Measurements from ENCODE around the gene TCF20. TPM values are rescaled to one million over a fixed set of nuclear protein-coding genes. Genes with fewer than 3 reads are reported as not detected.

The TCF20 gene
- 10 to 100 TPM; 14.4 to 51.7 (median 27.3) TPM for total RNA-seq

DNA sequence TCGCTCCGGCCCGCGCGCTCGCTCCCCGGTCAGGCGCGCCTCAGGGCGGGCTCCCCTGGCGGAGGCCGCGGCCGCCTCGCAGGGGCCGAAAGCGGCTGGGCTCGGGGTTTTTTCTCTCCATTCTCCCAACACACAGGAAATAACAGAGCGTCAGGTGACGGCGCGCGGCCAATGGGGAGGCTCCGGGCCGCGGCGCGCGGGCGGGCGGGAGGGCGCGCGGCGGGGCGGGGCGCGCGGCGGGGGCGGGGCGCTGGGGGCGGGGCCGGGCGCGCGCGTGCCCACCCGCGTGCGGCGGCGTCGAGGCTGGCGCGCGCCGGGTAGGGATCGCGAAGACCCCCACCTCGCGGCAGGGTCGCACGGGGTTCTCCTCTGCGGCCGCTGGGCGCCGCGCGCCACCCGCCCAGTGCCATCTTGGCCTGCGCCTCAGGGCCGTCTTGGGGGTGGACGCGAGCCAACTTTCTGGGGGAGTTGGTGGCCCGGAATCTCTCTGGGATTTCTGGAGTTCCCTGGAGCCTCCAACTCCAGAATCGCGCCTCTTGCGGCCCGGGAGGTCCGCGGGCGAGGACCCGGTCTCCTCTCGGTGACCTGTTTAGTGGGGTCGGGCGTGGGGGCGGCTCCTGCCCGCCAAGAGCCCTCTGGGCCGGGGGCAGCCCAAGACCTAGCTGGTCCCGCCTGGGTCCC is at the start of gene TCF20:
Gene TCF20 (minus strand): TSS at position 144 of the 681 bp plus-strand sequence. CDS start 55,348 bp downstream, outside the sequence.
- peak; percentile 73 to 74 for DNase-seq
- intact Hi-C loops (cut with DNase I; ENCODE audit: low total_unique reads), result no loop called here
- Histone ChIP-seq H3K27me3 (no peaks in the 10 kb centered on the region), H3K27ac (peak within 1 kb of the TSS; percentile 79 to 84), H3K9me3 (no peaks in the 10 kb centered on the region), H3K4me3 (peak within 1 kb of the TSS; percentile 81 to 89), H3K36me3 (no peaks in the 10 kb centered on the region), H3K4me1 (no peaks in the 10 kb centered on the region)
- TF ChIP-seq, protein P1, sequence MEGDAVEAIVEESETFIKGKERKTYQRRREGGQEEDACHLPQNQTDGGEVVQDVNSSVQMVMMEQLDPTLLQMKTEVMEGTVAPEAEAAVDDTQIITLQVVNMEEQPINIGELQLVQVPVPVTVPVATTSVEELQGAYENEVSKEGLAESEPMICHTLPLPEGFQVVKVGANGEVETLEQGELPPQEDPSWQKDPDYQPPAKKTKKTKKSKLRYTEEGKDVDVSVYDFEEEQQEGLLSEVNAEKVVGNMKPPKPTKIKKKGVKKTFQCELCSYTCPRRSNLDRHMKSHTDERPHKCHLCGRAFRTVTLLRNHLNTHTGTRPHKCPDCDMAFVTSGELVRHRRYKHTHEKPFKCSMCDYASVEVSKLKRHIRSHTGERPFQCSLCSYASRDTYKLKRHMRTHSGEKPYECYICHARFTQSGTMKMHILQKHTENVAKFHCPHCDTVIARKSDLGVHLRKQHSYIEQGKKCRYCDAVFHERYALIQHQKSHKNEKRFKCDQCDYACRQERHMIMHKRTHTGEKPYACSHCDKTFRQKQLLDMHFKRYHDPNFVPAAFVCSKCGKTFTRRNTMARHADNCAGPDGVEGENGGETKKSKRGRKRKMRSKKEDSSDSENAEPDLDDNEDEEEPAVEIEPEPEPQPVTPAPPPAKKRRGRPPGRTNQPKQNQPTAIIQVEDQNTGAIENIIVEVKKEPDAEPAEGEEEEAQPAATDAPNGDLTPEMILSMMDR (IDR thresholded peaks at IDR 0.05), result no peak
- TF ChIP-seq POLR2A (IDR thresholded peaks at IDR 0.05), result no peak

DNA sequence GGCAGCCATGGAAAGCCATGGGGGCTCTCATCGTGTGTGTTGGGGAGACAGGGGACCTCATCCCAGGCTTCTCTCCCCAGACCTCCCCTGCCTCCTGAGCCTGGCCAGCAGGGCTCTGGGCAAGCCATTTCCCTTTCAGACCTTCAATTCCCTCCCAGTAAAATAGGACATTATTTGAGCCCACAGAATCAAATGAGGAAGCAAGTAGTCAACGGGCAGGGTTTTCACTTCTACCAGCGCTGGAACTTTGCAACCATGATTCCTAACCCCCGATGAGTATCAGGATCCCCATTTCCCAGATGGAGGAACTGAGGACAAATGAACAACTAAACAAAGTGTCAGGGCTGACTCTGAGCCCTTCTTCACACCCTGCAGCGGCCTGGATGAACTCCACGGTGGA is 48.9 kb upstream of the TCF20 start:
- Histone ChIP-seq H3K9me3 (no peaks in the 10 kb centered on the region), H3K36me3 (no peaks in the 10 kb centered on the region), H3K27me3 (no peaks in the 10 kb centered on the region), H3K4me1 (peaks cover 0 to 15% of the 10 kb centered on the region in 2 donors), H3K4me3 (no peak overlapping the region), H3K27ac (no peak overlapping the region)
- TF ChIP-seq POLR2A (IDR thresholded peaks at IDR 0.05), result no peak
- TF ChIP-seq, protein P1 (IDR thresholded peaks at IDR 0.05), result no peak
- no peak for DNase-seq
- intact Hi-C loops (cut with DNase I; ENCODE audit: low total_unique reads), result no loop called here

DNA sequence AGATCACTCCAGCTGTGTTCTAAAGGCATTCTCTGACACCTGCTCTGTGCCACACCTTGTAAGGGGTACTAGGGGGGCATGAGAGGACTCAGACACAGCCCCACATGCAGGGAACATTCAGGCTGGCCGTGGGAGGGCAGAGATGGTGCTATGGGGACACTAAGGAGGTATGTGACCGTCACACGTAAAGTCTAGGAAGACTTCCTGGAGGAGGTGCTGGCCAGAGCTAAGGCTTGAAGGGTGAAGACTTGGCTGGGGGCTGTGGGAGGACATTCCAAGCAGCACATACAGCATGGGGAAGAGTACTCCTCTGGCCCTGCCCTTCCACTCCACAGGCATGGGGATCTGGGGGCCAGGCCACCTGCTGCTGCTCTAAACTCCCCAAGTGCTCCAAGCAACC is 48.5 kb upstream of the TCF20 start:
- TF ChIP-seq, protein P1 (IDR thresholded peaks at IDR 0.05), result no peak
- no peak for TF ChIP-seq POLR2A (IDR thresholded peaks at IDR 0.05)
- H3K27ac ChIP-seq, result no peak overlapping the region
- no peaks in the 10 kb centered on the region for H3K36me3 ChIP-seq
- peaks cover 0 to 19% of the 10 kb centered on the region in 2 donors for H3K4me1 ChIP-seq
- no peaks in the 10 kb centered on the region for H3K27me3 ChIP-seq
- no peaks in the 10 kb centered on the region for H3K9me3 ChIP-seq
- H3K4me3 ChIP-seq, result no peak overlapping the region
- no peak for DNase-seq
- intact Hi-C loops (cut with DNase I; ENCODE audit: low total_unique reads), result no loop called here

DNA sequence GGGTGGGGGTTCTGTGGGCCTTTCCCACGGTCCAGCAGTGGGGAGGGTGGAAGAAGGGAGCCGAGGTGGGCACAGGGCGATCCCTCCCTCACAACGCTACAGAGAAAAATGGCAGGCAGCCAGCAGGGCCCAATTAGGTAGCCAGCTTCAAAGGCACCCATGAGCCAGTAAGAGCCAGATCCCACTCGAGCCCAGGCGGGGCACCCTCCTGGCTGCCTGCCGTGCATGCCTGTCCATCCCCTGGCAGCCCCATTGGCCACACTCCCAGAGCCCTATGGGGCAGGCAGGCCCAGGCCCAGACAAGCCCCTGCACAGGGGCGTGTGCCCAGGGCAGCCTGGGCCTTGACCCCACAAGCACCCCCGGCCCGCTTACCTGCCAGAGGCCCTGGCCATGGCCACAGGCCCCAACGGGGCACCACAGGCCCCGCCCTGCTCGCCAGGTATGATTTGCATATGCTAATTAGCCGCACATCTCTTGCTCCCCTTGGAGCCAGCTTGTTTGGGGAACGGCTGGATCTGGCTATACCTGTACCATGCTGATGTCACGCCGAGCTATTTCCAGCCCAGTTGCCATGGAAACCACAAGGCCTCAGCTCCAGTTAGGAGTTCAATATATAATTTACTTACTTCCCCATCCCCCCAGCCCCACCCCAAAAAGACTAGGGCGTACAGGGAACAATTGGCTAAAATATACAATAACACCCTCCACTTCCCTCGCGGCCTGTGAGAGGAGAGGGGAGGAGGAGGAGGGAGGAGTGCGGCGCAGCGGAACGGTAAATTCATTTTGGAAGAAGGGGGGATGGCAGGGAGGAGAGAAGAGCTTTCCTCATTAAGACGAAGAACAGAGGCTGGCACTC is 47.5 kb upstream of the TCF20 start:
- H3K36me3 ChIP-seq, result no peaks in the 10 kb centered on the region
- DNase-seq, result peak; percentile 42 to 43
- TF ChIP-seq, protein P1 (IDR thresholded peaks at IDR 0.05), result no peak
- no peak for TF ChIP-seq POLR2A (IDR thresholded peaks at IDR 0.05)
- no peaks in the 10 kb centered on the region for H3K9me3 ChIP-seq
- no peak overlapping the region for H3K4me3 ChIP-seq
- H3K27ac ChIP-seq, result peak overlapping the region in 1 of 2 donors; percentile 40
- no peaks in the 10 kb centered on the region for H3K27me3 ChIP-seq
- peaks cover 0 to 21% of the 10 kb centered on the region in 2 donors for H3K4me1 ChIP-seq
- intact Hi-C loops (cut with DNase I; ENCODE audit: low total_unique reads), result no loop called here

DNA sequence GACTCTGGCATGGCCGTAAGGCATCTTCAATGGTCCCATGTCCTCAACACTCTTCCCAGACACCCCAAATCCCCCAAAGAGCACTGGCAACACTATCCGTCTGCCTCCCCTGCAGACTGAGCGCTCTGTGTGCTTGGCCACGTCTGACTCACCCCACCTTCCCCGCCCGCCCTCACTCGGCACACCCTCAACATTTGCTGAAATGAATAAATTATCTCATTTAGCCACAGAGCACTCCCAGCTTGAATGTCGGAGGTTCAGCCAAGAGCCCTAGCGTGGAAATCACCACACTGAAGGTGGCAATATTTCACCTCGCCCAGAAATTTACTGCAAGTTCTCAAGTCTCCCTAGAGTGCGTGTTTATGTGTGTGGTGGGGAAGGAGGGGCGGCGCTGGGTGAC is 46.6 kb upstream of the TCF20 start:
- no peak overlapping the region for H3K4me3 ChIP-seq
- H3K27me3 ChIP-seq, result no peaks in the 10 kb centered on the region
- peaks cover 0 to 21% of the 10 kb centered on the region in 2 donors for H3K4me1 ChIP-seq
- H3K27ac ChIP-seq, result peak overlapping the region; percentile 25 to 40
- intact Hi-C loops (cut with DNase I; ENCODE audit: low total_unique reads), result no loop called here
- no peaks in the 10 kb centered on the region for H3K9me3 ChIP-seq
- H3K36me3 ChIP-seq, result no peaks in the 10 kb centered on the region
- peak; percentile 75 to 77 for DNase-seq
- no peak for TF ChIP-seq POLR2A (IDR thresholded peaks at IDR 0.05)
- TF ChIP-seq, protein P1 (IDR thresholded peaks at IDR 0.05), result no peak

All from uterus (tissue), 4 donors.